Measurements from ENCODE around the gene LAMTOR4. TPM values are rescaled to one million over a fixed set of nuclear protein-coding genes. Genes with fewer than 3 reads are reported as not detected.

LAMTOR4 gene
- total and polyA plus RNA-seq, 2 of the 13 experiments (the other 11 are each of a cell fraction or from before 2014, with no cell fraction given), result 115 to 118 TPM

- peak; percentile 49; the same call in 1 of the 2 replicates for TF ChIP-seq ZSCAN12 (CRISPR knock-in tag; IDR thresholded peaks at IDR 0.05)
- no peak for TF ChIP-seq TOE1 (CRISPR knock-in tag; IDR thresholded peaks at IDR 0.05)
- peak; percentile 45; the same call in 1 of the 2 replicates for TF ChIP-seq ZNF782 (CRISPR knock-in tag; IDR thresholded peaks at IDR 0.05; ENCODE audit: borderline replicate concordance)
- peak; percentile 17; the same call in 1 of the 2 replicates for TF ChIP-seq ZBTB14 (CRISPR knock-in tag; IDR thresholded peaks at IDR 0.05)
- peak; percentile 85 for TF ChIP-seq ZNF574 (CRISPR knock-in tag; IDR thresholded peaks at IDR 0.05)
- TF ChIP-seq NR2F2 (IDR thresholded peaks at IDR 0.05; ENCODE audit: borderline replicate concordance, low read depth), result peak; percentile 15; the same call in 1 of the 2 replicates
- TF ChIP-seq ELF1 (CRISPR knock-in tag; IDR thresholded peaks at IDR 0.05), result peak; percentile 91
- peak; percentile 63; the same call in 1 of the 2 replicates for TF ChIP-seq MXD4 (CRISPR knock-in tag; IDR thresholded peaks at IDR 0.05)
- no peak for TF ChIP-seq ZNF138 (CRISPR knock-in tag; IDR thresholded peaks at IDR 0.05; ENCODE audit: low read depth)
- TF ChIP-seq ZSCAN21 (CRISPR knock-in tag; IDR thresholded peaks at IDR 0.05; ENCODE audit: borderline replicate concordance), result 0 out of 2 replicates have a peak, but pooled peaks have one; percentile 17
- no peak for TF ChIP-seq SMYD3 (CRISPR knock-in tag; IDR thresholded peaks at IDR 0.05)
- TF ChIP-seq ZUFSP (CRISPR knock-in tag; IDR thresholded peaks at IDR 0.05; ENCODE audit: borderline replicate concordance), result no peak
- peak; percentile 61 to 68; a peak in 3 of 4 replicates for TF ChIP-seq HMGXB4 (CRISPR knock-in tag; IDR thresholded peaks at IDR 0.05; ENCODE audit: borderline replicate concordance in 1 of 2, low read depth in 1 of 2)
- peak; percentile 90 for TF ChIP-seq KAT8 (CRISPR knock-in tag; IDR thresholded peaks at IDR 0.05)
- TF ChIP-seq CCDC6 (CRISPR knock-in tag; IDR thresholded peaks at IDR 0.05), result peak; percentile 61; the same call in 1 of the 2 replicates
- no peak for TF ChIP-seq ISX (CRISPR knock-in tag; conservative IDR thresholded peaks at IDR 0.05)
- peak; percentile 67; the same call in 1 of the 2 replicates for TF ChIP-seq ATF2 (CRISPR knock-in tag; IDR thresholded peaks at IDR 0.05)
- no peak for TF ChIP-seq PLRG1 (conservative IDR thresholded peaks at IDR 0.05)
These were observed 9.7 kb downstream of the LAMTOR4 start, which contains the start of gene TRAPPC14 (continued) for GRCh38 chr7:100158229-100159098.
